GM08714 (cell line): ENCODE data around the gene ZNF275.
"Not testable (repeated sequence)": the region's sequence is repeated elsewhere in the genome, so short reads cannot be mapped to it uniquely, and the experiment has no call there.

Source experiments
- H3K4me3 ChIP-seq: fragments of 200-500 bp; sonication (Bioruptor generic); 2 replicates; pipeline ENCODE4 v1.5.1; 2014; ENCODE audit warnings: mild to moderate bottlenecking, low read length, inconsistent platforms
- ZNF274 ChIP-seq: IDR thresholded peaks from 2 replicates; pipeline ENCODE4 v1.6.1; 2012; ENCODE audit warnings: mild to moderate bottlenecking, low read depth, low read length

ZNF275 gene

GRCh38 chrX:153307276-153308178 lies 26.4 kb upstream of the ZNF275 start:
- no peak for TF ChIP-seq ZNF274

GRCh38 chrX:153310901-153311300 lies 23.1 kb upstream of the ZNF275 start:
- H3K4me3 ChIP-seq = no peak overlapping the region
- TF ChIP-seq ZNF274 = no peak

More at GRCh38 chrX:153307276-153308178, 26.4 kb upstream of the ZNF275 start:
- H3K4me3 ChIP-seq = no peak overlapping the region

- H3K4me3 ChIP-seq = no peak overlapping the region
- TF ChIP-seq ZNF274 = no peak
Observed at GRCh38 chrX:153312041-153312440, 21.9 kb upstream of the ZNF275 start.

GRCh38 chrX:153312842-153313241 lies 21.1 kb upstream of the ZNF275 start:
- H3K4me3 ChIP-seq = no peak overlapping the region
- TF ChIP-seq ZNF274 = no peak

GRCh38 chrX:153317306-153317705 lies 16.6 kb upstream of the ZNF275 start:
- H3K4me3 ChIP-seq = no peak overlapping the region
- no peak for TF ChIP-seq ZNF274

- H3K4me3 ChIP-seq = no peak overlapping the region
- no peak for TF ChIP-seq ZNF274
Observed at GRCh38 chrX:153317996-153318722, 15.8 kb upstream of the ZNF275 start.

GRCh38 chrX:153318811-153319210 lies 15.1 kb upstream of the ZNF275 start:
- no peak overlapping the region for H3K4me3 ChIP-seq
- no peak for TF ChIP-seq ZNF274

GRCh38 chrX:153319295-153320046 lies 14.5 kb upstream of the ZNF275 start:
- H3K4me3 ChIP-seq = no peak overlapping the region
- TF ChIP-seq ZNF274 = no peak

GRCh38 chrX:153320047-153320443 lies 13.9 kb upstream of the ZNF275 start:
- not testable (repeated sequence) for H3K4me3 ChIP-seq

GRCh38 chrX:153320555-153321184 lies 13.3 kb upstream of the ZNF275 start:
- TF ChIP-seq ZNF274 = no peak
- no peak overlapping the region for H3K4me3 ChIP-seq

GRCh38 chrX:153321381-153322124 lies 12.4 kb upstream of the ZNF275 start, which contains the start of gene PNMA6F:
TSS of gene PNMA6F (minus strand) at chrX:153321767. CDS start at chrX:153320674, 1,093 bp downstream.
- TF ChIP-seq ZNF274 = no peak
- H3K4me3 ChIP-seq = no peak within 1 kb of the TSS

- TF ChIP-seq ZNF274 = no peak
- no peak overlapping the region for H3K4me3 ChIP-seq
Observed at GRCh38 chrX:153327561-153327960, 6.4 kb upstream of the ZNF275 start.

- no peak for TF ChIP-seq ZNF274
- H3K4me3 ChIP-seq = no peak overlapping the region; the same call in 1 of the 2 replicates
Observed at GRCh38 chrX:153333266-153333665, 687 bp upstream of the ZNF275 start.
